ENCODE data around the gene SMC1B.
"Not testable (repeated sequence)": the region's sequence is repeated elsewhere in the genome, so short reads cannot be mapped to it uniquely, and the experiment has no call there.

DNA sequence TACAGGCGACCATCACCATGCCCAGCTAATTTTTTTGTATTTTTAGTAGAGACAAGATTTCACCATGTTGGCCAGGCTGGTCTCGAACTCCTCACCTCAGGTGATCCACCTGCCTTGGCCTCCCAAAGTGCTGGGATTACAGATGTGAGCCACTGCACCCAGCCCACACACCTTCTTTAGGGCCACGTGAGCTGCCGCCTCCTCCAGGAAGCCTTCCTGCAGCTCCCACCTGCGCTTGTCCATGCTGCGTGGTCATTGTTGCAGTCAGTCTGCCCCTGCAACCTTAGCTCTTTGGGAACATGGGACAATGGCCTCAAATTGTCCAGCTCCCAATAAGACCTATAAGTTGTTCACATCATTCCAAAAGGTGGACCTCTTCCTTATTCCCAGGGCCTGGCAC, 118.4 kb downstream of the SMC1B start:
- TF ChIP-seq RBBP5 (IDR thresholded peaks at IDR 0.05; ENCODE audit: borderline replicate concordance, low read depth, low read length); CREB1 (IDR thresholded peaks at IDR 0.05); POLR2A (IDR thresholded peaks at IDR 0.05; ENCODE audit: control extremely low read depth in 1 of 2, low read depth in 2 of 2, low read length in 2 of 2); CBX5 (IDR thresholded peaks at IDR 0.05; ENCODE audit: low read depth, low read length): not testable (repeated sequence)
- TF ChIP-seq, protein P1, sequence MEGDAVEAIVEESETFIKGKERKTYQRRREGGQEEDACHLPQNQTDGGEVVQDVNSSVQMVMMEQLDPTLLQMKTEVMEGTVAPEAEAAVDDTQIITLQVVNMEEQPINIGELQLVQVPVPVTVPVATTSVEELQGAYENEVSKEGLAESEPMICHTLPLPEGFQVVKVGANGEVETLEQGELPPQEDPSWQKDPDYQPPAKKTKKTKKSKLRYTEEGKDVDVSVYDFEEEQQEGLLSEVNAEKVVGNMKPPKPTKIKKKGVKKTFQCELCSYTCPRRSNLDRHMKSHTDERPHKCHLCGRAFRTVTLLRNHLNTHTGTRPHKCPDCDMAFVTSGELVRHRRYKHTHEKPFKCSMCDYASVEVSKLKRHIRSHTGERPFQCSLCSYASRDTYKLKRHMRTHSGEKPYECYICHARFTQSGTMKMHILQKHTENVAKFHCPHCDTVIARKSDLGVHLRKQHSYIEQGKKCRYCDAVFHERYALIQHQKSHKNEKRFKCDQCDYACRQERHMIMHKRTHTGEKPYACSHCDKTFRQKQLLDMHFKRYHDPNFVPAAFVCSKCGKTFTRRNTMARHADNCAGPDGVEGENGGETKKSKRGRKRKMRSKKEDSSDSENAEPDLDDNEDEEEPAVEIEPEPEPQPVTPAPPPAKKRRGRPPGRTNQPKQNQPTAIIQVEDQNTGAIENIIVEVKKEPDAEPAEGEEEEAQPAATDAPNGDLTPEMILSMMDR (IDR thresholded peaks at IDR 0.05; ENCODE audit: control extremely low read depth in 1 of 3, insufficient read depth in 1 of 3, low read depth in 1 of 3, low read length in 3 of 3), result not testable (repeated sequence)
